ENCODE measurements around the gene SAT1.
A peak's percentile ranks its signal among the peaks of the same experiment; 100 is the strongest.

SAT1 gene

GRCh38 chrX:23776363-23776762, 6.6 kb upstream of the SAT1 start:
- no peak overlapping the region for H3K4me3 ChIP-seq (ENCODE audit: low read depth, low read length)
- no peak for TF ChIP-seq CTCF (IDR thresholded peaks at IDR 0.05; ENCODE audit: insufficient read depth, low read depth, low read length, missing control alignments)
- no peak for DNase-seq (ENCODE audit: low read depth)

GRCh38 chrX:23779025-23779424, 3.9 kb upstream of the SAT1 start:
- H3K4me3 ChIP-seq (ENCODE audit: low read depth, low read length): no peak overlapping the region
- TF ChIP-seq CTCF (IDR thresholded peaks at IDR 0.05; ENCODE audit: insufficient read depth, low read depth, low read length, missing control alignments): no peak
- no peak for DNase-seq (ENCODE audit: low read depth)

GRCh38 chrX:23782455-23782854, 518 bp upstream of the SAT1 start:
- TF ChIP-seq CTCF (IDR thresholded peaks at IDR 0.05; ENCODE audit: insufficient read depth, low read depth, low read length, missing control alignments): no peak
- peak overlapping the region; percentile 35 for H3K4me3 ChIP-seq (ENCODE audit: low read depth, low read length)
- no peak for DNase-seq (ENCODE audit: low read depth)

- peak overlapping the region; percentile 75 for H3K4me3 ChIP-seq (ENCODE audit: low read depth, low read length)
- peak; percentile 40 for DNase-seq (ENCODE audit: low read depth)
- TF ChIP-seq CTCF (IDR thresholded peaks at IDR 0.05; ENCODE audit: insufficient read depth, low read depth, low read length, missing control alignments): no peak
Observed at GRCh38 chrX:23783589-23784469, 856 bp downstream of the SAT1 start.

- DNase-seq (ENCODE audit: low read depth): peak; percentile 29
- TF ChIP-seq CTCF (IDR thresholded peaks at IDR 0.05; ENCODE audit: insufficient read depth, low read depth, low read length, missing control alignments): no peak
- peak overlapping the region; percentile 75 for H3K4me3 ChIP-seq (ENCODE audit: low read depth, low read length)
Observed at GRCh38 chrX:23784470-23785331, 1.7 kb downstream of the SAT1 start.

- TF ChIP-seq CTCF (IDR thresholded peaks at IDR 0.05; ENCODE audit: insufficient read depth, low read depth, low read length, missing control alignments): no peak
- DNase-seq (ENCODE audit: low read depth): no peak
- H3K4me3 ChIP-seq (ENCODE audit: low read depth, low read length): no peak overlapping the region
Observed at GRCh38 chrX:23785580-23785979, 2.6 kb downstream of the SAT1 start.

All from GM12865 (cell line).